ENCODE results near the gene RACGAP1.

DNA sequence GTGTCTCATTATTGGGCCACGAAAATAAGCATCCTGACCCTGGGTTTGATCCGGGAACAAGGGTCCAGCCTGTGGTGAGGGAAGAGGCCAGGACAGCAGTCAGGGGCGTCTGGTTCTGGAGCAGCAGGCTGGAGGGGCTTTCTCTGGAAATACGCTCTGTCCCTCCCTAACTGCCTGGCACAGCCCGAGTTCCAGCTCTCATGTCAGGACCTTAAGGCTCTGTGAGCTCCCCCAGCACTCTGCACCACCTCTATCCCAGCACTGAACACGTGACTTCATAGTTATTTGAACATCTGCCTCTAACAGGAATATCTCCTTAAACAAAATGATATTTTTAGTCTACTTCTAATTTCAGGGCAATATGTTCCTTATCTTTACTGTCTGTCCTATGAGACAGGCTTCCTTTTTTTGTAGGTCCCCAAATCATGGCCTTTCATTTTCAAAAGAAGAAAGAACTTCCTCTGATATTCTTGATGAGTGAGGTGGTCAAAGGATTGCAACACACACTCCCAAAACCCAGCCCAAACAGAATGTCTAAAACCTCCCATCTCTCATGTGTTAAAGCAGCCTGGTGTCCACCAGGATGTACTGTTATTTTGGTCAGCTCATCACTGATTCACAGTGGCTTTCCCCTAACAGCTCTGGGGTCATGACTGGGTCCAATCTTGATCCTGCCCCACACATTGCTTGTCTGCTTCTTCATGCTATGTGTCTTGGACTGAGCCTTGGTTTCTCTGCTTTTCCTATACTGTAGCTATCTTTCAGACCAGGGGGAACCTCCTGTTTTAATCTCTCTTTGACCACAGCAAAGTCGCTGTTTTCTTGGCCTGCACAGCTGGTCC lies 42.8 kb downstream of the RACGAP1 start:
- TF ChIP-seq, protein P1, sequence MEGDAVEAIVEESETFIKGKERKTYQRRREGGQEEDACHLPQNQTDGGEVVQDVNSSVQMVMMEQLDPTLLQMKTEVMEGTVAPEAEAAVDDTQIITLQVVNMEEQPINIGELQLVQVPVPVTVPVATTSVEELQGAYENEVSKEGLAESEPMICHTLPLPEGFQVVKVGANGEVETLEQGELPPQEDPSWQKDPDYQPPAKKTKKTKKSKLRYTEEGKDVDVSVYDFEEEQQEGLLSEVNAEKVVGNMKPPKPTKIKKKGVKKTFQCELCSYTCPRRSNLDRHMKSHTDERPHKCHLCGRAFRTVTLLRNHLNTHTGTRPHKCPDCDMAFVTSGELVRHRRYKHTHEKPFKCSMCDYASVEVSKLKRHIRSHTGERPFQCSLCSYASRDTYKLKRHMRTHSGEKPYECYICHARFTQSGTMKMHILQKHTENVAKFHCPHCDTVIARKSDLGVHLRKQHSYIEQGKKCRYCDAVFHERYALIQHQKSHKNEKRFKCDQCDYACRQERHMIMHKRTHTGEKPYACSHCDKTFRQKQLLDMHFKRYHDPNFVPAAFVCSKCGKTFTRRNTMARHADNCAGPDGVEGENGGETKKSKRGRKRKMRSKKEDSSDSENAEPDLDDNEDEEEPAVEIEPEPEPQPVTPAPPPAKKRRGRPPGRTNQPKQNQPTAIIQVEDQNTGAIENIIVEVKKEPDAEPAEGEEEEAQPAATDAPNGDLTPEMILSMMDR (IDR thresholded peaks at IDR 0.05; ENCODE audit: insufficient read depth, low read depth, low read length) = no peak
- no peak for TF ChIP-seq EZH2 (IDR thresholded peaks at IDR 0.05; ENCODE audit: insufficient read depth, low read length)

All from astrocyte (in vitro differentiated cells and primary cell).